A673 (cell line): ENCODE results near the gene LITAF.

Experiments used
- EZH2 ChIP-seq: fragments of 200-600 bp; sonication (generic); IDR thresholded peaks from 2 replicates; pipeline ENCODE4 v1.6.1; 2017; ENCODE audit warnings: borderline replicate concordance, low read depth, mild to moderate bottlenecking, mixed read lengths, antibody characterized with exemption, low read length; ENCODE audit not compliant: poor library complexity, severe bottlenecking
- TF ChIP-seq, protein P1 (sequence below): fragments of 300-800, 200-600 bp; sonication (generic); conservative IDR thresholded peaks from 2 replicates; pipeline ENCODE4 v1.5.1; 2017; ENCODE audit warnings: low read depth, mild to moderate bottlenecking, antibody characterized with exemption, low read length, moderate library complexity, mixed read lengths

DNA sequence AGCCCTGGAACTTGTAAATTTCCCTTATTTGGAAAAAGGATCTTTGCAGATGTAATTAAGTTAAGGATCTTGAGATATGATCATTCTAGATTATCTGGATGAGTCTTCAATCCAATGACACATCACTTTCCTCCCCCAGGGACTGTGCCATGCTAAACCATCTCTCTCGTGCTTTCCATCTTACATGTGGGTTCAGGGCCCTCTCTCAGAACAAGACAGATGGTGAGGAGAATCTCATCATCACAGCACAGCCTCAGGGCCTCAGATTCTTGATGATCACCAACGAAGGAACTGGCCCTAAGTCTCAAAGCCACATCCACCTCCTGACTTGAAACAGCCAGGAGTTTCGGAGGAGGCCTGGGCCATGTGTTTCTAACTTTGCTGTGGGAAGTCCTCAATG, 78.7 kb downstream of the LITAF start:
- TF ChIP-seq, protein P1, sequence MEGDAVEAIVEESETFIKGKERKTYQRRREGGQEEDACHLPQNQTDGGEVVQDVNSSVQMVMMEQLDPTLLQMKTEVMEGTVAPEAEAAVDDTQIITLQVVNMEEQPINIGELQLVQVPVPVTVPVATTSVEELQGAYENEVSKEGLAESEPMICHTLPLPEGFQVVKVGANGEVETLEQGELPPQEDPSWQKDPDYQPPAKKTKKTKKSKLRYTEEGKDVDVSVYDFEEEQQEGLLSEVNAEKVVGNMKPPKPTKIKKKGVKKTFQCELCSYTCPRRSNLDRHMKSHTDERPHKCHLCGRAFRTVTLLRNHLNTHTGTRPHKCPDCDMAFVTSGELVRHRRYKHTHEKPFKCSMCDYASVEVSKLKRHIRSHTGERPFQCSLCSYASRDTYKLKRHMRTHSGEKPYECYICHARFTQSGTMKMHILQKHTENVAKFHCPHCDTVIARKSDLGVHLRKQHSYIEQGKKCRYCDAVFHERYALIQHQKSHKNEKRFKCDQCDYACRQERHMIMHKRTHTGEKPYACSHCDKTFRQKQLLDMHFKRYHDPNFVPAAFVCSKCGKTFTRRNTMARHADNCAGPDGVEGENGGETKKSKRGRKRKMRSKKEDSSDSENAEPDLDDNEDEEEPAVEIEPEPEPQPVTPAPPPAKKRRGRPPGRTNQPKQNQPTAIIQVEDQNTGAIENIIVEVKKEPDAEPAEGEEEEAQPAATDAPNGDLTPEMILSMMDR: no peak
- no peak for TF ChIP-seq EZH2
